ENCODE measurements around the gene PAK5.

Gene PAK5

GRCh38 chr20:9817654-9818053 lies 21.2 kb downstream of the PAK5 start:
- H3K9me3 ChIP-seq, result no peaks in the 10 kb centered on the region
- in situ Hi-C loops (cut with MboI; ENCODE audit: low sequenced_read_pairs), result no loop called here
- no peak for DNase-seq (ENCODE audit: low spot score in 2 of 2)
- H3K27me3 ChIP-seq (ENCODE audit: low read depth), result no peaks in the 10 kb centered on the region
- H3K4me1 ChIP-seq, result no peaks in the 10 kb centered on the region
- H3K36me3 ChIP-seq (replicated peaks), result no peaks in the 10 kb centered on the region
- H3K4me3 ChIP-seq, result no peak overlapping the region

GRCh38 chr20:9815632-9816031 lies 23.2 kb downstream of the PAK5 start:
- H3K9me3 ChIP-seq, result no peaks in the 10 kb centered on the region
- no peaks in the 10 kb centered on the region for H3K4me1 ChIP-seq
- no peak overlapping the region for H3K4me3 ChIP-seq
- no peaks in the 10 kb centered on the region for H3K36me3 ChIP-seq (replicated peaks)
- H3K27me3 ChIP-seq (ENCODE audit: low read depth), result no peaks in the 10 kb centered on the region
- in situ Hi-C loops (cut with MboI; ENCODE audit: low sequenced_read_pairs), result no loop called here
- no peak for DNase-seq (ENCODE audit: low spot score in 2 of 2)

- Histone ChIP-seq H3K9me3 (no peaks in the 10 kb centered on the region), H3K36me3 (replicated peaks) (no peaks in the 10 kb centered on the region), H3K27me3 (ENCODE audit: low read depth) (no peaks in the 10 kb centered on the region), H3K4me3 (no peak overlapping the region), H3K4me1 (no peaks in the 10 kb centered on the region)
- no peak for DNase-seq (ENCODE audit: low spot score in 2 of 2)
- in situ Hi-C loops (cut with MboI; ENCODE audit: low sequenced_read_pairs), result no loop called here
Measured at GRCh38 chr20:9810738-9811137, 28.1 kb downstream of the PAK5 start.

GRCh38 chr20:9809271-9809670 lies 29.6 kb downstream of the PAK5 start:
- Histone ChIP-seq H3K36me3 (replicated peaks) (no peaks in the 10 kb centered on the region), H3K4me3 (no peak overlapping the region), H3K9me3 (no peaks in the 10 kb centered on the region), H3K4me1 (no peaks in the 10 kb centered on the region), H3K27me3 (ENCODE audit: low read depth) (no peaks in the 10 kb centered on the region)
- DNase-seq (ENCODE audit: low spot score in 2 of 2), result no peak
- in situ Hi-C loops (cut with MboI; ENCODE audit: low sequenced_read_pairs), result no loop called here

GRCh38 chr20:9808166-9808565 lies 30.7 kb downstream of the PAK5 start:
- H3K4me1 ChIP-seq, result no peaks in the 10 kb centered on the region
- in situ Hi-C loops (cut with MboI; ENCODE audit: low sequenced_read_pairs), result no loop called here
- DNase-seq (ENCODE audit: low spot score in 2 of 2), result no peak
- H3K36me3 ChIP-seq (replicated peaks), result no peaks in the 10 kb centered on the region
- H3K9me3 ChIP-seq, result no peaks in the 10 kb centered on the region
- H3K27me3 ChIP-seq (ENCODE audit: low read depth), result no peaks in the 10 kb centered on the region
- no peak overlapping the region for H3K4me3 ChIP-seq

- Histone ChIP-seq H3K9me3 (no peaks in the 10 kb centered on the region), H3K36me3 (replicated peaks) (no peaks in the 10 kb centered on the region), H3K27me3 (ENCODE audit: low read depth) (no peaks in the 10 kb centered on the region), H3K4me3 (no peak overlapping the region), H3K4me1 (no peaks in the 10 kb centered on the region)
- in situ Hi-C loops (cut with MboI; ENCODE audit: low sequenced_read_pairs), result no loop called here
- no peak for DNase-seq (ENCODE audit: low spot score in 2 of 2)
Measured at GRCh38 chr20:9807136-9807535, 31.7 kb downstream of the PAK5 start.

- Histone ChIP-seq H3K4me3 (no peak overlapping the region), H3K4me1 (no peaks in the 10 kb centered on the region), H3K36me3 (replicated peaks) (no peaks in the 10 kb centered on the region), H3K9me3 (no peaks in the 10 kb centered on the region), H3K27me3 (ENCODE audit: low read depth) (no peaks in the 10 kb centered on the region)
- no peak for DNase-seq (ENCODE audit: low spot score in 2 of 2)
- in situ Hi-C loops (cut with MboI; ENCODE audit: low sequenced_read_pairs), result no loop called here
Measured at GRCh38 chr20:9800421-9800820, 38.5 kb downstream of the PAK5 start.

- in situ Hi-C loops (cut with MboI; ENCODE audit: low sequenced_read_pairs), result no loop called here
Measured at GRCh38 chr20:9794831-9795230, 44.0 kb downstream of the PAK5 start.

GRCh38 chr20:9792674-9793073 lies 46.2 kb downstream of the PAK5 start:
- Histone ChIP-seq H3K4me3 (no peak overlapping the region), H3K9me3 (no peaks in the 10 kb centered on the region), H3K27me3 (ENCODE audit: low read depth) (no peaks in the 10 kb centered on the region), H3K4me1 (no peaks in the 10 kb centered on the region), H3K36me3 (replicated peaks) (no peaks in the 10 kb centered on the region)
- in situ Hi-C loops (cut with MboI; ENCODE audit: low sequenced_read_pairs), result no loop called here
- no peak for DNase-seq (ENCODE audit: low spot score in 2 of 2)

More at GRCh38 chr20:9794831-9795230, 44.0 kb downstream of the PAK5 start:
- H3K4me1 ChIP-seq, result no peaks in the 10 kb centered on the region
- no peaks in the 10 kb centered on the region for H3K27me3 ChIP-seq (ENCODE audit: low read depth)
- no peak for DNase-seq (ENCODE audit: low spot score in 2 of 2)
- H3K4me3 ChIP-seq, result no peak overlapping the region
- no peaks in the 10 kb centered on the region for H3K9me3 ChIP-seq
- H3K36me3 ChIP-seq (replicated peaks), result no peaks in the 10 kb centered on the region

- no peaks in the 10 kb centered on the region for H3K36me3 ChIP-seq (replicated peaks)
- in situ Hi-C loops (cut with MboI; ENCODE audit: low sequenced_read_pairs), result no loop called here
- no peaks in the 10 kb centered on the region for H3K9me3 ChIP-seq
- H3K4me3 ChIP-seq, result no peak overlapping the region
- H3K27me3 ChIP-seq (ENCODE audit: low read depth), result no peaks in the 10 kb centered on the region
- DNase-seq (ENCODE audit: low spot score in 2 of 2), result no peak
- H3K4me1 ChIP-seq, result no peaks in the 10 kb centered on the region
Measured at GRCh38 chr20:9789131-9789530, 49.7 kb downstream of the PAK5 start.

- Histone ChIP-seq H3K36me3 (replicated peaks) (no peaks in the 10 kb centered on the region), H3K4me3 (no peak overlapping the region), H3K4me1 (no peaks in the 10 kb centered on the region), H3K9me3 (no peaks in the 10 kb centered on the region), H3K27me3 (ENCODE audit: low read depth) (no peaks in the 10 kb centered on the region)
- in situ Hi-C loops (cut with MboI; ENCODE audit: low sequenced_read_pairs), result no loop called here
- no peak for DNase-seq (ENCODE audit: low spot score in 2 of 2)
Measured at GRCh38 chr20:9775176-9775575, 63.7 kb downstream of the PAK5 start.

- DNase-seq (ENCODE audit: low spot score in 2 of 2), result no peak
- Histone ChIP-seq H3K27me3 (ENCODE audit: low read depth) (no peaks in the 10 kb centered on the region), H3K4me3 (no peak overlapping the region), H3K9me3 (no peaks in the 10 kb centered on the region), H3K36me3 (replicated peaks) (no peaks in the 10 kb centered on the region), H3K4me1 (no peaks in the 10 kb centered on the region)
- in situ Hi-C loops (cut with MboI; ENCODE audit: low sequenced_read_pairs), result no loop called here
Measured at GRCh38 chr20:9769954-9770353, 68.9 kb downstream of the PAK5 start.

- H3K4me1 ChIP-seq, result no peaks in the 10 kb centered on the region
- no peaks in the 10 kb centered on the region for H3K9me3 ChIP-seq
- H3K27me3 ChIP-seq (ENCODE audit: low read depth), result no peaks in the 10 kb centered on the region
- no peaks in the 10 kb centered on the region for H3K36me3 ChIP-seq (replicated peaks)
- H3K4me3 ChIP-seq, result no peak overlapping the region
- no peak for DNase-seq (ENCODE audit: low spot score in 2 of 2)
- in situ Hi-C loops (cut with MboI; ENCODE audit: low sequenced_read_pairs), result no loop called here
Measured at GRCh38 chr20:9761476-9761875, 77.4 kb downstream of the PAK5 start.

- in situ Hi-C loops (cut with MboI; ENCODE audit: low sequenced_read_pairs), result no loop called here
- H3K4me1 ChIP-seq, result no peaks in the 10 kb centered on the region
- no peaks in the 10 kb centered on the region for H3K27me3 ChIP-seq (ENCODE audit: low read depth)
- no peaks in the 10 kb centered on the region for H3K9me3 ChIP-seq
- DNase-seq (ENCODE audit: low spot score in 2 of 2), result no peak
- H3K4me3 ChIP-seq, result no peak overlapping the region
- H3K36me3 ChIP-seq (replicated peaks), result no peaks in the 10 kb centered on the region
Measured at GRCh38 chr20:9759392-9759791, 79.5 kb downstream of the PAK5 start.

GRCh38 chr20:9758752-9759151 lies 80.1 kb downstream of the PAK5 start:
- Histone ChIP-seq H3K27me3 (ENCODE audit: low read depth) (no peaks in the 10 kb centered on the region), H3K36me3 (replicated peaks) (no peaks in the 10 kb centered on the region), H3K4me3 (no peak overlapping the region), H3K4me1 (no peaks in the 10 kb centered on the region), H3K9me3 (no peaks in the 10 kb centered on the region)
- DNase-seq (ENCODE audit: low spot score in 2 of 2), result no peak
- in situ Hi-C loops (cut with MboI; ENCODE audit: low sequenced_read_pairs), result no loop called here
